SU-DHL-6 (cell line): Measurements from ENCODE around the gene DCLK1.

Experiments used
- EZH2phosphoT487 ChIP-seq: fragments of 200-600 bp; sonication (generic), shearing (Covaris generic); conservative IDR thresholded peaks from 2 replicates; pipeline ENCODE4 v1.6.1; 2018; ENCODE audit warnings: mild to moderate bottlenecking, antibody characterized with exemption, low read length, moderate library complexity, mixed read lengths
- TF ChIP-seq, protein P1 (sequence below): fragments of 200-600 bp; sonication (generic); IDR thresholded peaks from one replicate; pipeline ENCODE4 v1.5.1; 2017; ENCODE audit warnings: antibody characterized with exemption, mild to moderate bottlenecking, low read length, moderate library complexity; ENCODE audit not compliant: insufficient read depth, poor library complexity, severe bottlenecking

DNA sequence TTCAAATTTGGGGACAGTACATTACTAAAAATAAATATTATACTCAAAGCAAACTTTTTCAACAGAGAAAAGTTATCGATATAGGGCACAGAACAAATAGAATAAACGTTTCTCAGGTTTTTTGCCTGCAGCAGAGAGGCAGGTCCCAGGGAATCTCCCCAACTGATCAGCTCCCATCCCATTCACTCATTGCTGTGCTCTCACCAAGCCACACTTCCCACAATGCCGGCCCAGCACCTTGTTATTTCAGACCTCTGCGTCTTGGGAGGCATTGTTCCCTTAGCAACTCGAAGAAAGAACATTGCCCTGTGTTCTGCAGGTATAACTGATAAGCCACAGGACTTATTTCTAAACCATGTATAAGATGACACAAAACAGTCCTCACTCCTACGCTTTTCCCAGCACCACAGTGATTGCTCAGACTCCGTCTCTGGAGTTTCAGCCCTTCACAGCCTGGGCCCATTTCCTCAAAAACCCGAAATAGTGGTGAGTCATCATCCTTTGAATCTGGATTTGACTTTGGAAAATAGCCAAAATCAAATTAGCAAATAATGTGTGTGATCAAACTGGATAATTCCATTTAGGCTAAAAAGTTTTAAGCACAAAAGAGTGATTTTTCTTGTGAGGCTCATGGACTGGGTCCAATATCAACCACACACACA is 100.4 kb downstream of the DCLK1 start:
- TF ChIP-seq, protein P1, sequence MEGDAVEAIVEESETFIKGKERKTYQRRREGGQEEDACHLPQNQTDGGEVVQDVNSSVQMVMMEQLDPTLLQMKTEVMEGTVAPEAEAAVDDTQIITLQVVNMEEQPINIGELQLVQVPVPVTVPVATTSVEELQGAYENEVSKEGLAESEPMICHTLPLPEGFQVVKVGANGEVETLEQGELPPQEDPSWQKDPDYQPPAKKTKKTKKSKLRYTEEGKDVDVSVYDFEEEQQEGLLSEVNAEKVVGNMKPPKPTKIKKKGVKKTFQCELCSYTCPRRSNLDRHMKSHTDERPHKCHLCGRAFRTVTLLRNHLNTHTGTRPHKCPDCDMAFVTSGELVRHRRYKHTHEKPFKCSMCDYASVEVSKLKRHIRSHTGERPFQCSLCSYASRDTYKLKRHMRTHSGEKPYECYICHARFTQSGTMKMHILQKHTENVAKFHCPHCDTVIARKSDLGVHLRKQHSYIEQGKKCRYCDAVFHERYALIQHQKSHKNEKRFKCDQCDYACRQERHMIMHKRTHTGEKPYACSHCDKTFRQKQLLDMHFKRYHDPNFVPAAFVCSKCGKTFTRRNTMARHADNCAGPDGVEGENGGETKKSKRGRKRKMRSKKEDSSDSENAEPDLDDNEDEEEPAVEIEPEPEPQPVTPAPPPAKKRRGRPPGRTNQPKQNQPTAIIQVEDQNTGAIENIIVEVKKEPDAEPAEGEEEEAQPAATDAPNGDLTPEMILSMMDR, result no peak
- no peak for TF ChIP-seq EZH2phosphoT487
